ENCODE results near the gene RCAN2. TPM values are rescaled to one million over a fixed set of nuclear protein-coding genes. Genes with fewer than 3 reads are reported as not detected.

The RCAN2 gene
- total RNA-seq, 1 experiment from 2014 or later: 0.05 TPM

DNA sequence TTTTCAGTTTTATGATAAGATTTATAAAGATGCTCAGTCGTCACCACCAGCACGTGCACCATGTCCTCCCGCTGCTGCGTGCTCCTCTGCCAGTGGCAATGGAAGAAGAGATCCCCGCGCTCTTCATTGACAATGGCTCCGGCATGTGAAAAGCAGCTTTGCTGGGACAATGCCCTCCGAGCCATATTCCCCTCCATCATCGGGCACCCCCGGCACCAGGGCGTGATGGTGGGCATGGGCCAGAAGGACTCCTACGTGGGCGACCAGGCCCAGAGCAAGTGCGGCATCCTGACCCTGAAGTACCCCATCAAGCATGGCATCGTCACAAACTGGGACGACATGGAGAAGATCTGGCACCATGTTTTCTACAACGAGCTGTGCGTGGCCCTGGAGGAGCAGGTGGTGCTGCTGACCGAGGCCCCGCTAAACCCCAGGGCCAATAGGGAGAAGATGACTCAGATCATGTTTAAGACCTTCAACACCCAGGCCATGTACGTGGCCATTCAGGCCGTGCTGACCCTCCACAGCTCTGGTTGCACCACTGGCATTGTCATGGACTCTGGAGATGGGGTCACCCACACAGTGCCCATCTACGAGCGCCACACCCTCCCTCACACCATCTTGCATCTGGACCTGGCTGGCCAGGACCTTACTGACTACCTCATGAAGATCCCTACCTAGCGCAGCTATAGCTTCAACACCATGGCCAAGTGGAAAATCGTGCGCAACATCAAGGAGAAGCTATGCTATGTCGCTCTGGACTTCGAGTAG, 286.2 kb downstream of the RCAN2 start:
- in situ Hi-C loops (cut with HindIII; ENCODE audit: low pct_unique_long_range_greater_than_20kb, low sequenced_read_pairs): no loop called here
- Histone ChIP-seq H3K9me3 (ENCODE audit: control insufficient read depth, insufficient read depth, low read depth, low read length) (no peaks in the 10 kb centered on the region), H3K36me3 (ENCODE audit: control insufficient read depth, insufficient read depth, low read length) (no peaks in the 10 kb centered on the region; the same call in 1 of the 2 replicates), H3K4me3 (ENCODE audit: low read depth in 2 of 2, low read length in 2 of 2) (no peak overlapping the region), H3K4me1 (ENCODE audit: control insufficient read depth, insufficient read depth, low read length) (no peaks in the 10 kb centered on the region), H3K27ac (ENCODE audit: low read length) (no peak overlapping the region), H3K27me3 (ENCODE audit: control insufficient read depth, insufficient read depth, low read length) (no peaks in the 10 kb centered on the region; the same call in 1 of the 2 replicates)
- TF ChIP-seq SIN3A (IDR thresholded peaks at IDR 0.05; ENCODE audit: borderline replicate concordance, insufficient read depth, low read depth, low read length) (no peak), POLR2AphosphoS5 (IDR thresholded peaks at IDR 0.05; ENCODE audit: low read depth, low read length) (no peak), TCF7L2 (IDR thresholded peaks at IDR 0.05; ENCODE audit: low read depth, low read length) (no peak)
- TF ChIP-seq, protein P1, sequence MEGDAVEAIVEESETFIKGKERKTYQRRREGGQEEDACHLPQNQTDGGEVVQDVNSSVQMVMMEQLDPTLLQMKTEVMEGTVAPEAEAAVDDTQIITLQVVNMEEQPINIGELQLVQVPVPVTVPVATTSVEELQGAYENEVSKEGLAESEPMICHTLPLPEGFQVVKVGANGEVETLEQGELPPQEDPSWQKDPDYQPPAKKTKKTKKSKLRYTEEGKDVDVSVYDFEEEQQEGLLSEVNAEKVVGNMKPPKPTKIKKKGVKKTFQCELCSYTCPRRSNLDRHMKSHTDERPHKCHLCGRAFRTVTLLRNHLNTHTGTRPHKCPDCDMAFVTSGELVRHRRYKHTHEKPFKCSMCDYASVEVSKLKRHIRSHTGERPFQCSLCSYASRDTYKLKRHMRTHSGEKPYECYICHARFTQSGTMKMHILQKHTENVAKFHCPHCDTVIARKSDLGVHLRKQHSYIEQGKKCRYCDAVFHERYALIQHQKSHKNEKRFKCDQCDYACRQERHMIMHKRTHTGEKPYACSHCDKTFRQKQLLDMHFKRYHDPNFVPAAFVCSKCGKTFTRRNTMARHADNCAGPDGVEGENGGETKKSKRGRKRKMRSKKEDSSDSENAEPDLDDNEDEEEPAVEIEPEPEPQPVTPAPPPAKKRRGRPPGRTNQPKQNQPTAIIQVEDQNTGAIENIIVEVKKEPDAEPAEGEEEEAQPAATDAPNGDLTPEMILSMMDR (IDR thresholded peaks at IDR 0.05): no peak
- TF ChIP-seq, protein P2, sequence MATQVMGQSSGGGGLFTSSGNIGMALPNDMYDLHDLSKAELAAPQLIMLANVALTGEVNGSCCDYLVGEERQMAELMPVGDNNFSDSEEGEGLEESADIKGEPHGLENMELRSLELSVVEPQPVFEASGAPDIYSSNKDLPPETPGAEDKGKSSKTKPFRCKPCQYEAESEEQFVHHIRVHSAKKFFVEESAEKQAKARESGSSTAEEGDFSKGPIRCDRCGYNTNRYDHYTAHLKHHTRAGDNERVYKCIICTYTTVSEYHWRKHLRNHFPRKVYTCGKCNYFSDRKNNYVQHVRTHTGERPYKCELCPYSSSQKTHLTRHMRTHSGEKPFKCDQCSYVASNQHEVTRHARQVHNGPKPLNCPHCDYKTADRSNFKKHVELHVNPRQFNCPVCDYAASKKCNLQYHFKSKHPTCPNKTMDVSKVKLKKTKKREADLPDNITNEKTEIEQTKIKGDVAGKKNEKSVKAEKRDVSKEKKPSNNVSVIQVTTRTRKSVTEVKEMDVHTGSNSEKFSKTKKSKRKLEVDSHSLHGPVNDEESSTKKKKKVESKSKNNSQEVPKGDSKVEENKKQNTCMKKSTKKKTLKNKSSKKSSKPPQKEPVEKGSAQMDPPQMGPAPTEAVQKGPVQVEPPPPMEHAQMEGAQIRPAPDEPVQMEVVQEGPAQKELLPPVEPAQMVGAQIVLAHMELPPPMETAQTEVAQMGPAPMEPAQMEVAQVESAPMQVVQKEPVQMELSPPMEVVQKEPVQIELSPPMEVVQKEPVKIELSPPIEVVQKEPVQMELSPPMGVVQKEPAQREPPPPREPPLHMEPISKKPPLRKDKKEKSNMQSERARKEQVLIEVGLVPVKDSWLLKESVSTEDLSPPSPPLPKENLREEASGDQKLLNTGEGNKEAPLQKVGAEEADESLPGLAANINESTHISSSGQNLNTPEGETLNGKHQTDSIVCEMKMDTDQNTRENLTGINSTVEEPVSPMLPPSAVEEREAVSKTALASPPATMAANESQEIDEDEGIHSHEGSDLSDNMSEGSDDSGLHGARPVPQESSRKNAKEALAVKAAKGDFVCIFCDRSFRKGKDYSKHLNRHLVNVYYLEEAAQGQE (IDR thresholded peaks at IDR 0.05; ENCODE audit: insufficient read depth in 1 of 2, low read depth in 2 of 2, low read length in 1 of 2): no peak
- ATAC-seq (no peak), DNase-seq (ENCODE audit: low read depth, low spot score) (no peak)
- BruUV-seq (replicated peaks): no TSS peak
- ChIA-PET CTCF (no interaction called here), POLR2A (no interaction called here)
- intact Hi-C loops (cut with micrococcal nuclease; ENCODE audit: unreplicated experiment): no loop called here

DNA sequence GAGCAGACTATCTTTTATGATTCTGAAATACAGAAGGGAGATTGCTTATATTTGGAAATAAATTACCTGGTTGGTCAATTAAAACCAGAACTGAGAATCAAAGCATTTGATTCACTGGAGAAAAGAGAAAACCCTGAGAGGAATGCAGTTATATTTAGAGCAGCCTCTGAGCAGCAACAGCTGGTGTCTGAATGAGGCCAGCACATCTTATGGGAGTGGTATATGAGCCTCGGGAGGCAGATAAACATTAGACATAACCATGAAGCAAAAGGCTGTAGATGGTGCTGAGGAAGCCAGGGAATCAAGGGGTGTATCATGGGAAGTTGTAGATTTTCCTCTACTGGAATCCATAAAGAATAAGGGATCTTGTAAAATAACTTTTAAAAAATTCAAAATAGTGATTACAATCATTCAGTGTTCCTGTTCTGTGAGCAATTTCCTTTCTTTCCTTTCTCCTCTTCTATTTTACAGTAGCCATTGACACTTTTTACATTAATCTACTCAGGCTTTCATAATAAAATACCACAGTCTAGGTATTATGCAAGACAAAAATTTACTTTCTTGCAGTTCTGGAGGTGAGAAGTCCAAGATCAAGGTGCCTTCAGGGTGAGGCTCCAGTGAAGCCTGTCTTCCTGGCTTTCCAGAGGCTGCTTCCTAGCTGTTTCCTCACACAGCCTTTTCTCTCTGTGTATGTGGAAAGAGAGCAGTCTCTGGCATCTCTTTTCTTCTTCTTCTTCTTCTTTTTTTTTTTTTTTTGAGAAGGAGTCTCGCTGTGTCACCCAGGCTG, 287.7 kb downstream of the RCAN2 start:
- intact Hi-C loops (cut with micrococcal nuclease; ENCODE audit: unreplicated experiment) (no loop called here), in situ Hi-C loops (cut with HindIII; ENCODE audit: low pct_unique_long_range_greater_than_20kb, low sequenced_read_pairs) (no loop called here)
- Histone ChIP-seq H3K27me3 (ENCODE audit: control insufficient read depth, insufficient read depth, low read length) (peaks cover 2% of the 10 kb centered on the region), H3K27ac (ENCODE audit: low read length) (no peak overlapping the region), H3K4me1 (ENCODE audit: control insufficient read depth, insufficient read depth, low read length) (no peaks in the 10 kb centered on the region), H3K36me3 (ENCODE audit: control insufficient read depth, insufficient read depth, low read length) (no peaks in the 10 kb centered on the region; the same call in 1 of the 2 replicates), H3K4me3 (ENCODE audit: low read depth in 2 of 2, low read length in 2 of 2) (no peak overlapping the region), H3K9me3 (ENCODE audit: control insufficient read depth, insufficient read depth, low read depth, low read length) (no peaks in the 10 kb centered on the region)
- ChIA-PET CTCF (no interaction called here), POLR2A (no interaction called here)
- no peak for DNase-seq (ENCODE audit: low read depth, low spot score)
- TF ChIP-seq SIN3A (IDR thresholded peaks at IDR 0.05; ENCODE audit: borderline replicate concordance, insufficient read depth, low read depth, low read length) (no peak), POLR2AphosphoS5 (IDR thresholded peaks at IDR 0.05; ENCODE audit: low read depth, low read length) (no peak), TCF7L2 (IDR thresholded peaks at IDR 0.05; ENCODE audit: low read depth, low read length) (no peak)
- TF ChIP-seq, protein P2 (IDR thresholded peaks at IDR 0.05; ENCODE audit: insufficient read depth in 1 of 2, low read depth in 2 of 2, low read length in 1 of 2): no peak
- TF ChIP-seq, protein P1 (IDR thresholded peaks at IDR 0.05): no peak
- ATAC-seq: no peak
- no TSS peak for BruUV-seq (replicated peaks)
